HG02763 (cell line): Measurements from ENCODE around the gene MLX.
"Not testable (repeated sequence)": the region's sequence is repeated elsewhere in the genome, so short reads cannot be mapped to it uniquely, and the experiment has no call there.

Experiments used
- ATAC-seq: cut with Tn5 transposase; IDR thresholded peaks from one replicate; pipeline ENCODE4 v1.9.1; 2021; ENCODE audit warnings: mild to moderate bottlenecking, moderate library complexity; ENCODE audit not compliant: unreplicated experiment

The MLX gene

GRCh38 chr17:42554250-42555121, 12.4 kb upstream of the MLX start:
- peak; percentile 79 for ATAC-seq

- no peak for ATAC-seq
Observed at GRCh38 chr17:42555122-42555622, 11.7 kb upstream of the MLX start.

- ATAC-seq: not testable (repeated sequence)
Observed at GRCh38 chr17:42555961-42556617, 10.8 kb upstream of the MLX start.

- no peak for ATAC-seq
Observed at GRCh38 chr17:42559075-42559474, 7.8 kb upstream of the MLX start.

- ATAC-seq: no peak
Observed at GRCh38 chr17:42560246-42560645, 6.7 kb upstream of the MLX start.

GRCh38 chr17:42561897-42562387, 5.0 kb upstream of the MLX start, which contains the start of gene COASY:
TSS of gene COASY (plus strand) at chr17:42562148. CDS start at chr17:42562623, 475 bp downstream.
- no peak for ATAC-seq

- ATAC-seq: no peak
Observed at GRCh38 chr17:42562388-42563142, 4.3 kb upstream of the MLX start.

GRCh38 chr17:42563143-42563509, 3.8 kb upstream of the MLX start:
- ATAC-seq: no peak

- no peak for ATAC-seq
Observed at GRCh38 chr17:42563543-42563942, 3.4 kb upstream of the MLX start.

- no peak for ATAC-seq
Observed at GRCh38 chr17:42563950-42564349, 3.0 kb upstream of the MLX start.

GRCh38 chr17:42564815-42565522, 1.9 kb upstream of the MLX start:
- ATAC-seq: no peak

GRCh38 chr17:42565523-42566214, 1.2 kb upstream of the MLX start:
- ATAC-seq: no peak

GRCh38 chr17:42566215-42566882, 551 bp upstream of the MLX start:
- ATAC-seq: no peak

- ATAC-seq: no peak
Observed at GRCh38 chr17:42568341-42569111, 1.6 kb downstream of the MLX start.

GRCh38 chr17:42571435-42572225, 4.7 kb downstream of the MLX start:
- ATAC-seq: no peak

- ATAC-seq: no peak
Observed at GRCh38 chr17:42573095-42573494, 6.2 kb downstream of the MLX start.

GRCh38 chr17:42574463-42574862, 7.6 kb downstream of the MLX start:
- ATAC-seq: no peak

- ATAC-seq: no peak
Observed at GRCh38 chr17:42577140-42577531, 10.2 kb downstream of the MLX start.
